Globus pallidus (tissue), 1 donor: Measurements from ENCODE around the gene OR7E24.
A peak's percentile ranks its signal among the peaks of the same experiment; 100 is the strongest.
"Not testable (repeated sequence)": the region's sequence is repeated elsewhere in the genome, so short reads cannot be mapped to it uniquely, and the experiment has no call there.

ENCODE experiments used
- DNase-seq: peaks from one replicate; pipeline ENCODE4 v3.0.0-alpha.2; 2015; ENCODE audit warnings: low spot score

OR7E24 gene

DNA sequence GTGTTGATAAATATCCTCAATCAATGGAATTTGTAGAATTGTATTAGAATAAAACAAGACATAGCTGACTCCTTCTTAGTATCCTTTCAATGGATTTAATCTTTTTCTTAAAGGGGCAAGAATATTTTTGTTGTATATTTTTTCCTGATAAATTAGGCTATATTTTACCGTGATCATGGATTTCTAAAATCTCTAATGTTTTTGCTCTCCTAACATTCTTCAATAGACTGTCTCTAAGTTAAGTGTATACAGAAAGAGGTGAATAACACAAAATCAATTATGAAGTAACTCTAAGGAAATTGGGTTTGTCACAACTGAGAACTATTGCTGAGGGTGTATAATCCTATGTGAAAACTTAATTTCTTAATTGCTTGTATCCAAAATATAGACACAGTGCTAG is at the start of gene OR7E24:
TSS of gene OR7E24 (plus strand) at position 301 of the 400 bp plus-strand sequence. CDS start 114 bp downstream, outside the sequence.
- DNase-seq: no peak

DNA sequence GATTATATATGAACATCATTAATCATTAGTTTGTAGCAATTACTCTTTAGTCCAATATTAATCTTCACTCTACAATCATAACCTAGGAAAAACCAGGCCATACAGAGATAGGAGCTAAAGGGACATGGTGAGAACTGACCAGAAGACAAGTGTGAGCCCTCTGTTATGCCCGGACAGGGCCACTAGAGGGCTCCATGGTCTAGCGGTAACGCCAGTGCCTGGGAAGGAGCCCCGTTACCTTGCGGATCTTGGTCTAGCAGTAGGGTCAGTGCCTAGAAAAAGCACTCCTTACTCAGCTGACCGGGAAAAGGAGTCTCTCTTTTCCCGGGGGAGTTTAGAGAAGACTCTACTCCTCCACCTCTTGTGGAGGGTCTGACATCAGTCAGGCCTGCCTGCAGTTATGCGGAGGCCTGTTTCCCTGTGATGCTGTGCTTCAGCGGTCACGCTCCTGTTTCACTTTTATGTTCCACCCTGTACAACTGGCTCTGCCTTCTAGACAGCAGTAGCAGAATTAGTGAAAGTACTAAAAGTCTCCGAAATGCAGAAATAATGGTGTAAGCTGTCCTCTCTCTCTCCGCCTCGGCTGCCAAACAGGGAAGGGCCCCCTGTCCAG is 45.1 kb upstream of the OR7E24 start:
- peak; percentile 55 for DNase-seq

DNA sequence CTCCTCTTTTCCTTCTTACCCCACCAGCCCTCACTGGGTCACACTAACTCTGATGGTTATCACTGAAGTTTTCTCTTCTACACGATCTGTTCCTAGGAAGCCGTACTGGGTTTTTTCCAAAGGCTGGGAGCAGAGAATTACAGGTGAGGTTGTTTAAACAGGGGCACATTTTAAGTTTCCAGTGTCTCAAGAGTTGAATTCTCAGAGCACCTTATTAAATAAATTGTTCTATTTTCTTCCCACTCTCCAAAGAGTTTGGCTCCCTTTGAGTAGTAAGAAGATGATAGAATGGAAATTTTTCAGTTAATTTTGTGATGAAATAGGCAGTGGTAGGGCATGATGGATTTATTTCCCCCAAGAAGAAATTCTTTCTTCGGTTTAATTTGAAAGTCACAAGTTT is 31.2 kb upstream of the OR7E24 start, which contains the start of gene OR7D4:
TSS of gene OR7D4 (minus strand) at position 101 of the 400 bp plus-strand sequence. CDS start 4,752 bp downstream, outside the sequence.
- no peak for DNase-seq

DNA sequence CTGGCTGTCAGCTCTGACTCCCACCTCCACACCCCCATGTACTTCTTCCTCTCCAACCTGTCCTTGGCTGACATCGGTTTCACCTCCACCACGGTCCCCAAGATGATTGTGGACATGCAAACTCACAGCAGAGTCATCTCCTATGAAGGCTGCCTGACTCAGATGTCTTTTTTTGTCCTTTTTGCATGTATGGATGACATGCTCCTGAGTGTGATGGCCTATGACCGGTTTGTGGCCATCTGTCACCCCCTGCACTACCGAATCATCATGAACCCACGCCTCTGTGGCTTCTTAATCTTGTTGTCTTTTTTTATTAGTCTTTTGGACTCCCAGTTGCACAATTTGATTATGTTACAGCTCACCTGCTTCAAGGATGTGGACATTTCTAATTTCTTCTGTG is 506 bp downstream of the OR7E24 start:
- DNase-seq: no peak

DNA sequence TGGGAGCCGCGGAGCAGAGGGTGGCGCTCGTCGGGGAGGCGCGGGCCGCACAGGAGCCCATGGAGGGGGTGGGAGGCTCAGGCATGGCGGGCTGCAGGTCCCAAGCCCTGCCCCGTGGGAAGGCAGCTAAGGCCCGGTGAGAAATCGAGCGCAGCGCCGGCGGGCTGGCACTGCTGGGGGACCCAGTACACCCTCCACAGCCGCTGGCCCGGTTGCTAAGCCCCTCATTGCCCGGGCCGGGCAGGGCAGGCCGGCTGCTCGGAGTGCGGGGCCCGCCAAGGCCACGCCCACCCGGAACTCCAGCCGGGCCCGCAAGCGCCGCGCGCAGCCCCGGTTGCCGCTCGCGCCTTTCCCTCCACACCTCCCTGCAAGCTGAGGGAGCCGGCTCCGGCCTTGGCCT is 32.8 kb downstream of the OR7E24 start:
- not testable (repeated sequence) for DNase-seq

DNA sequence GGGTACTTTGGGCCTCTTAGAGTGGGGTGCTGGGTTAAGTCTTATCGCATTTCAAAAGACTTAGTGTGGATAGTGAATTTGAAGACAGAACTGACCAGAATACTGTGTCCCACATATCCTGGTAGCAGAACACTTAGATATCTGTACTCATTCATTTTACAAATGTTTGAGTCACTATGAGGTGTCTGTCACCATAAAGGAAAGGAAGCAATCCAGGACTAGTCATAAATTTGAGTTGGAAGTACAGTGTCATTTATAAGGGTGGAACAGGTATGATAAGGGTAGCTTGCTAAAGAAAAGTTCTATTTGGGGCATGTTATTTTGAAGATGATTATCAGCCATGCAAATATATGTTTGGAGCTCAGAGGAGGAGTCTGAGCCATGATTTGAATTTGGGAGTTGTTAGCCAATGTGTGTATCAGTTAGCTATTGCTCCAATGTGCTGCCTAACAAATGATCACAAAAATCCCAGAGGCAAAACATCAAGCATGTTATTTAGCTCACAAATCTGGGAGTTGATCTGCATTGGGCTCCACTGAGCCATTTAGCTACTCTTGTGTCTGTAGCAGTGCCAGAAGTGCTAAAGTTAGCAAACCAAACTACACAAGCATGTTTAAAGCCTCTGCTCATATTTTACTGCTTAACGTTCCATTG is 38.6 kb downstream of the OR7E24 start:
- DNase-seq: no peak

DNA sequence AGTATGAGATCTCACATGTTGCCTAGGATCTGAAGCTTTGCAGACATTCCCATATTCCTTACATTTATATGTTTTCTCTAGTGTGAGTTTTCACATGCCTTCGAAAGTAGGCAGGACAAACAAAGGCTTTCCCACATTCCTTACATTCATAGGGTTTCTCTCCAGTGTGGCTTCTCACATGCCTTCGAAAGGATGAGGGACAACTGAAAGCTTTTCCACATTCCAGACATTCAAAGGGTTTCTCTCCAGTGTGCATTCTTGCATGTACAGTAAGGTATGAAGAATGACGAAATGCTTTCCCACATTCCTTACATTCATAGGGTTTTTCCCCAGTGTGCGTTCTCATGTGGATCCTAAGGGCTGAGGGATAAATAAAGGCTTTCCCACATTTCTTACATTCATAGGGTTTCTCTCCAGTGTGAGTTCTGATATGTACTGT is 44.7 kb downstream of the OR7E24 start:
- DNase-seq: no peak

DNA sequence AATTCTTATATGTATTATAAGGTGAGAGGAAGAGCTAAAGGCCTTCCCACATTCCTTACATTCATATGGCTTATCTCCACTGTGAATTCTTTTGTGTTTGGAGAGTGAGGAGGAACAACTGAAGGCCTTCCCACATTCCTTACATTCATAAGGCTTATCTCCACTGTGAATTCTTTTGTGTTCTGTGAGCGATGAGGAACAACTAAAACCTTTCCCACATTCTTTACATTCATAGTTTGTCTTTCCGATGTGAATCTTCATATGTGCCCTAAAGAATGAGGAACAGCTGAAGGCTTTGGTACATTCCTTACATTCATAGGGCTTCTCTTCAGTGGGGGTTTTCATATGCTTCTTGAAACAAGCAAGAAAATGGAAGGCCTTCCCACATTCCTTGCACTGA is 45.6 kb downstream of the OR7E24 start:
- no peak for DNase-seq
